Panc1 (cell line): ENCODE results near the gene ABHD16B. TPM values are rescaled to one million over a fixed set of nuclear protein-coding genes. Genes with fewer than 3 reads are reported as not detected.

Experiments
- ATAC-seq: fragments of 200-7000 bp; cut with Tn5 transposase; 2 replicates; pipeline ENCODE4 v1.9.1; 2020; ENCODE audit warnings: mild to moderate bottlenecking, moderate library complexity
- BruUV-seq: library from RNA; stranded (reverse); fragments of 400-500 nt; replicated peaks from 2 replicates; lab custom pipeline; 2021; lab: Mats Ljungman, UMichigan
- CTCF ChIA-PET: fragments of 300-600 bp; sonication (Branson Sonifier 250); formaldehyde crosslinking; loops from one replicate; lab custom pipeline; 2022; ENCODE audit warnings: antibody characterized with exemption; lab: Charles Lee
- POLR2A ChIA-PET: fragments of 300-600 bp; sonication (Branson Sonifier 250); formaldehyde crosslinking; loops from one replicate; lab custom pipeline; 2022; ENCODE audit warnings: antibody characterized with exemption; lab: Charles Lee
- DNase-seq: peaks from one replicate; pipeline ENCODE4 v3.0.0-alpha.2; 2010; ENCODE audit warnings: low read depth, low spot score
- H3K27ac ChIP-seq: 2 replicates; pipeline ENCODE4 v1.5.1; 2011; ENCODE audit warnings: mild to moderate bottlenecking, low read length, inconsistent platforms
- H3K27me3 ChIP-seq: fragments of 200-500 bp; sonication (Bioruptor generic); 2 replicates; pipeline ENCODE4 v1.6.0; 2014; ENCODE audit warnings: low read length, inconsistent platforms; ENCODE audit not compliant: control insufficient read depth, insufficient read depth
- H3K36me3 ChIP-seq: fragments of 200-500 bp; sonication (Bioruptor generic); 2 replicates; pipeline ENCODE4 v1.5.1; 2014; ENCODE audit warnings: inconsistent platforms, mild to moderate bottlenecking, low read length, moderate library complexity; ENCODE audit not compliant: control insufficient read depth, insufficient read depth
- H3K4me1 ChIP-seq: 2 replicates; pipeline ENCODE4 v1.5.1; 2011; ENCODE audit warnings: inconsistent platforms, mild to moderate bottlenecking, low read length, moderate library complexity; ENCODE audit not compliant: control insufficient read depth, insufficient read depth
- H3K4me3 ChIP-seq, 2 experiments: 2 replicates each; pipeline ENCODE4 v1.5.1; 2011 to 2012; ENCODE audit warnings: low read depth in 2 of 2, low read length in 2 of 2, mild to moderate bottlenecking in 2 of 2, inconsistent platforms in 1 of 2, moderate library complexity in 1 of 2
- H3K9me3 ChIP-seq: fragments of 200-500 bp; sonication (Bioruptor generic); 2 replicates; pipeline ENCODE4 v1.5.1; 2014; ENCODE audit warnings: low read depth, mild to moderate bottlenecking, inconsistent platforms, low read length, moderate library complexity; ENCODE audit not compliant: control insufficient read depth, insufficient read depth
- POLR2AphosphoS5 ChIP-seq: IDR thresholded peaks from 2 replicates; pipeline ENCODE4 v1.6.1; 2012; ENCODE audit warnings: mild to moderate bottlenecking, low read depth, low read length, moderate library complexity
- SIN3A ChIP-seq: IDR thresholded peaks from 2 replicates; pipeline ENCODE4 v1.6.1; 2012; ENCODE audit warnings: low read depth, mild to moderate bottlenecking, low read length, moderate library complexity, borderline replicate concordance; ENCODE audit not compliant: insufficient read depth
- TCF7L2 ChIP-seq: IDR thresholded peaks from 2 replicates; pipeline ENCODE4 v1.6.1; 2011; ENCODE audit warnings: mild to moderate bottlenecking, low read depth, low read length, inconsistent platforms
- in situ Hi-C: cut with HindIII; loops from 2 replicates; pipeline ENCODE4 v1.10.0; 2016; ENCODE audit warnings: low sequenced_read_pairs, low pct_unique_long_range_greater_than_20kb
- intact Hi-C: fragments of 100-400 bp; cut with micrococcal nuclease; formaldehyde crosslinking; loops from one replicate; pipeline ENCODE4 v1.10.0; 2022; ENCODE audit not compliant: unreplicated experiment
- total RNA-seq: library from RNA; stranded (reverse); gene quantifications from one replicate; pipeline ENCODE4 v1.2.1, GENCODE V29; 2021; ENCODE audit not compliant: unreplicated experiment
- TF ChIP-seq, protein P1 (sequence below): fragments of 450-650 bp; IDR thresholded peaks from 2 replicates; pipeline ENCODE4 v1.5.1; 2017; ENCODE audit warnings: mild to moderate bottlenecking
- TF ChIP-seq, protein P2 (sequence below), 2 experiments: IDR thresholded peaks; 2 replicates each; pipeline ENCODE4 v1.6.1; 2011 to 2012; ENCODE audit warnings: low read depth in 2 of 2, control low read depth in 1 of 2, low read length in 1 of 2, mild to moderate bottlenecking in 1 of 2, moderate library complexity in 1 of 2; ENCODE audit not compliant: insufficient read depth in 1 of 2

The ABHD16B gene
- total RNA-seq, 1 experiment from 2014 or later = not detected

GRCh38 chr20:63891061-63892002, 30.0 kb downstream of the ABHD16B start:
- BruUV-seq = no TSS peak
- CTCF ChIA-PET = interaction anchor here (0.5 kb wide), 1 partner anchor 20 kb away, joined by 5 read pairs; no protein-coding TSS in a partner anchor
- Histone ChIP-seq H3K36me3 (peaks cover 12% of the 10 kb centered on the region), H3K4me1 (peaks cover 6% of the 10 kb centered on the region; the same call in 1 of the 2 replicates), H3K4me3 (no peak overlapping the region), H3K27me3 (no peaks in the 10 kb centered on the region), H3K27ac (no peak overlapping the region), H3K9me3 (no peaks in the 10 kb centered on the region)
- no peak for ATAC-seq
- intact Hi-C loops (no loop called here), in situ Hi-C loops (no loop called here)
- POLR2A ChIA-PET = no interaction called here
- TF ChIP-seq, protein P1, sequence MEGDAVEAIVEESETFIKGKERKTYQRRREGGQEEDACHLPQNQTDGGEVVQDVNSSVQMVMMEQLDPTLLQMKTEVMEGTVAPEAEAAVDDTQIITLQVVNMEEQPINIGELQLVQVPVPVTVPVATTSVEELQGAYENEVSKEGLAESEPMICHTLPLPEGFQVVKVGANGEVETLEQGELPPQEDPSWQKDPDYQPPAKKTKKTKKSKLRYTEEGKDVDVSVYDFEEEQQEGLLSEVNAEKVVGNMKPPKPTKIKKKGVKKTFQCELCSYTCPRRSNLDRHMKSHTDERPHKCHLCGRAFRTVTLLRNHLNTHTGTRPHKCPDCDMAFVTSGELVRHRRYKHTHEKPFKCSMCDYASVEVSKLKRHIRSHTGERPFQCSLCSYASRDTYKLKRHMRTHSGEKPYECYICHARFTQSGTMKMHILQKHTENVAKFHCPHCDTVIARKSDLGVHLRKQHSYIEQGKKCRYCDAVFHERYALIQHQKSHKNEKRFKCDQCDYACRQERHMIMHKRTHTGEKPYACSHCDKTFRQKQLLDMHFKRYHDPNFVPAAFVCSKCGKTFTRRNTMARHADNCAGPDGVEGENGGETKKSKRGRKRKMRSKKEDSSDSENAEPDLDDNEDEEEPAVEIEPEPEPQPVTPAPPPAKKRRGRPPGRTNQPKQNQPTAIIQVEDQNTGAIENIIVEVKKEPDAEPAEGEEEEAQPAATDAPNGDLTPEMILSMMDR = no peak
- TF ChIP-seq, protein P2, sequence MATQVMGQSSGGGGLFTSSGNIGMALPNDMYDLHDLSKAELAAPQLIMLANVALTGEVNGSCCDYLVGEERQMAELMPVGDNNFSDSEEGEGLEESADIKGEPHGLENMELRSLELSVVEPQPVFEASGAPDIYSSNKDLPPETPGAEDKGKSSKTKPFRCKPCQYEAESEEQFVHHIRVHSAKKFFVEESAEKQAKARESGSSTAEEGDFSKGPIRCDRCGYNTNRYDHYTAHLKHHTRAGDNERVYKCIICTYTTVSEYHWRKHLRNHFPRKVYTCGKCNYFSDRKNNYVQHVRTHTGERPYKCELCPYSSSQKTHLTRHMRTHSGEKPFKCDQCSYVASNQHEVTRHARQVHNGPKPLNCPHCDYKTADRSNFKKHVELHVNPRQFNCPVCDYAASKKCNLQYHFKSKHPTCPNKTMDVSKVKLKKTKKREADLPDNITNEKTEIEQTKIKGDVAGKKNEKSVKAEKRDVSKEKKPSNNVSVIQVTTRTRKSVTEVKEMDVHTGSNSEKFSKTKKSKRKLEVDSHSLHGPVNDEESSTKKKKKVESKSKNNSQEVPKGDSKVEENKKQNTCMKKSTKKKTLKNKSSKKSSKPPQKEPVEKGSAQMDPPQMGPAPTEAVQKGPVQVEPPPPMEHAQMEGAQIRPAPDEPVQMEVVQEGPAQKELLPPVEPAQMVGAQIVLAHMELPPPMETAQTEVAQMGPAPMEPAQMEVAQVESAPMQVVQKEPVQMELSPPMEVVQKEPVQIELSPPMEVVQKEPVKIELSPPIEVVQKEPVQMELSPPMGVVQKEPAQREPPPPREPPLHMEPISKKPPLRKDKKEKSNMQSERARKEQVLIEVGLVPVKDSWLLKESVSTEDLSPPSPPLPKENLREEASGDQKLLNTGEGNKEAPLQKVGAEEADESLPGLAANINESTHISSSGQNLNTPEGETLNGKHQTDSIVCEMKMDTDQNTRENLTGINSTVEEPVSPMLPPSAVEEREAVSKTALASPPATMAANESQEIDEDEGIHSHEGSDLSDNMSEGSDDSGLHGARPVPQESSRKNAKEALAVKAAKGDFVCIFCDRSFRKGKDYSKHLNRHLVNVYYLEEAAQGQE (IDR thresholded peaks at IDR 0.05; ENCODE audit: insufficient read depth in 1 of 2, low read depth in 2 of 2, low read length in 1 of 2) = no peak
- TF ChIP-seq SIN3A = no peak
- TF ChIP-seq POLR2AphosphoS5 = no peak
- no peak for TF ChIP-seq TCF7L2
- DNase-seq = no peak

- no peaks in the 10 kb centered on the region for H3K9me3 ChIP-seq
- intact Hi-C loops = no loop called here
- peaks cover 12% of the 10 kb centered on the region for H3K36me3 ChIP-seq
- ChIA-PET CTCF (no interaction called here), POLR2A (no interaction called here)
- BruUV-seq = no TSS peak
- ATAC-seq (no peak), DNase-seq (no peak)
- in situ Hi-C loops = no loop called here
- TF ChIP-seq POLR2AphosphoS5 (0 out of 2 replicates have a peak, but pooled peaks have one; percentile 21), SIN3A (no peak)
- H3K27ac ChIP-seq = no peak overlapping the region
- peaks cover 13% of the 10 kb centered on the region for H3K4me1 ChIP-seq
- H3K4me3 ChIP-seq = no peak overlapping the region
- no peaks in the 10 kb centered on the region for H3K27me3 ChIP-seq
Measured at GRCh38 chr20:63892402-63892801, 31.1 kb downstream of the ABHD16B start.
